ENCODE results near the gene DCP1A.

- no peak for TF ChIP-seq CTCF (IDR thresholded peaks at IDR 0.05)
- TF ChIP-seq POLR2A (IDR thresholded peaks at IDR 0.05) = no peak
- no peak for TF ChIP-seq EP300 (IDR thresholded peaks at IDR 0.05)
These were observed 96.9 kb downstream of the DCP1A start for GRCh38 chr3:53250453-53250852.

Measured in tibial nerve (tissue), 4 donors.